Measurements from ENCODE around the gene RTEL1. TPM values are rescaled to one million over a fixed set of nuclear protein-coding genes. Genes with fewer than 3 reads are reported as not detected.

RTEL1 gene
- total and polyA plus RNA-seq, 9 of the 15 experiments (the other 6 are each of a cell fraction or from before 2014, with no cell fraction given) = 0.36 to 61.0 (median 17.9) TPM

- Histone ChIP-seq H3K27me3 (ENCODE audit: control insufficient read depth in 2 of 2, insufficient read depth in 2 of 2, low read length in 2 of 2) (no peaks in the 10 kb centered on the region), H3K9me1 (ENCODE audit: control insufficient read depth, insufficient read depth, low read length) (peaks cover 3% of the 10 kb centered on the region), H3K27ac (ENCODE audit: extremely low read depth, low read depth, low read length) (no peak overlapping the region), H2AFZ (ENCODE audit: low read depth, low read length) (no peak overlapping the region), H3K4me2 (ENCODE audit: insufficient read depth, low read length) (no peak overlapping the region), H3K4me1 (replicated peaks in 1 of 2; ENCODE audit: control insufficient read depth in 2 of 2, insufficient read depth in 2 of 2, low read length in 2 of 2) (peaks cover 6 to 41% of the 10 kb centered on the region in 2 experiments; a peak in 4 of 5 replicates), H3K79me2 (ENCODE audit: control insufficient read depth, insufficient read depth, low read length) (peaks cover 16% of the 10 kb centered on the region), H3K9ac (ENCODE audit: insufficient read depth in 1 of 2, low read depth in 2 of 2, low read length in 2 of 2) (no peak overlapping the region), H3K36me3 (ENCODE audit: control insufficient read depth, insufficient read depth, low read length) (peaks cover 77% of the 10 kb centered on the region; the same call in 2 of the 3 replicates), H4K20me1 (replicated peaks; ENCODE audit: control insufficient read depth, insufficient read depth, low read length) (no peaks in the 10 kb centered on the region), H3K4me3 (no peak overlapping the region), H3K9me3 (replicated peaks; ENCODE audit: control insufficient read depth, insufficient read depth, low read depth, low read length) (no peaks in the 10 kb centered on the region)
- no TSS peak for BruUV-seq (replicated peaks)
- DNase-seq (ENCODE audit: extremely low read depth in 1 of 4, low spot score in 3 of 4) = no peak
- TF ChIP-seq ZNF12 (CRISPR knock-in tag; IDR thresholded peaks at IDR 0.05) = no peak
- TF ChIP-seq CHD4 (IDR thresholded peaks at IDR 0.05; ENCODE audit: insufficient read depth, insufficient replicate concordance, low read depth, low read length, poor library complexity, severe bottlenecking) = no peak
- TF ChIP-seq HDAC2 (IDR thresholded peaks at IDR 0.05) = no peak
- TF ChIP-seq ZNF780A (CRISPR knock-in tag; IDR thresholded peaks at IDR 0.05) = no peak
- TF ChIP-seq ZNF449 (CRISPR knock-in tag; IDR thresholded peaks at IDR 0.05) = no peak
- no peak for TF ChIP-seq GTF2F1 (IDR thresholded peaks at IDR 0.05; ENCODE audit: low read depth, low read length)
- FAIRE-seq = no peak
- ChIA-PET CTCF (ENCODE audit: low intra/inter-chr PET ratio) (no interaction called here), POLR2A (interaction anchor here (1.2 kb wide), 1 partner anchor 24 kb away, joined by 3 read pairs; no protein-coding TSS in a partner anchor)
- intact Hi-C loops (cut with micrococcal nuclease) = no loop called here
- WGBS (ENCODE audit: insufficient coverage, low coverage, missing lambda C conversion rate) = 90% methylated on average over 5 of the region's 9 CpGs
- in situ Hi-C loops (cut with MboI) = no loop called here
- ATAC-seq = no peak
Observed at GRCh38 chr20:63662813-63663189, 4.7 kb downstream of the RTEL1 start.
